ENCODE results near the gene PHIP. TPM values are rescaled to one million over a fixed set of nuclear protein-coding genes. Genes with fewer than 3 reads are reported as not detected.

The PHIP gene
- total and polyA plus RNA-seq, 10 of the 15 experiments (the other 5 are each of a cell fraction or from before 2014, with no cell fraction given) = 8.5 to 34.6 (median 17.9) TPM

DNA sequence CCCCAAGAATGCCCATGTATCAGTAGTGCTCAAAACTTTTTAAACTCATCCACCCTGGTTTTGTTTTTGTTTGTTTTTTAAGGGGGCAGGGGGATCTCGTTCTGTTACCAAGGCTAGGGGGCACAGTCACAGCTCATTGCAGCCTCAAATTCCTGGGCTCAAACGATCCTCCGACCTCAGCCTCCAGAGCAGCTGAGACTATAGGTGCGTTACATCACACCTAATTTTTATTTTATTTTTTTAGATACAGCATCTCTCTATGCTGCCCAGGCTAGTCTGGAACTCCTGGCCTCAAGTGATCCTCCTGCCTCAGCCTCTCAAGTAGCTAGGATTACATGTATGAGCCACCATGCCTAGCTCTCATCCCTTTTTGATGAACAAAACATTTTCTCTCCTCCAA is 11.2 kb downstream of the PHIP start:
- peaks cover 13% of the 10 kb centered on the region for H3K4me1 ChIP-seq (ENCODE audit: control insufficient read depth, insufficient read depth, low read length)
- 96% methylated on average over 4 of the region's 4 CpGs for WGBS (ENCODE audit: insufficient coverage, insufficient replicate concordance, low lambda C conversion rate, missing lambda C conversion rate)
- FAIRE-seq (no peak), ATAC-seq (no peak), DNase-seq (ENCODE audit: low read depth, low spot score) (no peak)
- ChIA-PET POLR2A (no interaction called here), CTCF (interaction anchor here (0.9 kb wide), 1 partner anchor 13 kb away, joined by 4 read pairs; no protein-coding TSS in a partner anchor), RAD21 (ENCODE audit: unreplicated experiment) (no interaction called here), SMC1A (ENCODE audit: uncharacterized antibody, unreplicated experiment) (interaction anchor here (0.6 to 2.1 kb wide), 3 partner anchors 9 to 166 kb away, joined by 3 to 11 read pairs (median 4); no protein-coding TSS in a partner anchor)
- H3K79me2 ChIP-seq (ENCODE audit: control insufficient read depth, insufficient read depth, low read length) = peaks cover 65% of the 10 kb centered on the region
- H3K9ac ChIP-seq (ENCODE audit: control insufficient read depth, insufficient read depth, low read length) = no peak overlapping the region
- no peak overlapping the region; the same call in 1 of the 2 replicates for H3K27ac ChIP-seq (ENCODE audit: control insufficient read depth, insufficient read depth)
- H3K27me3 ChIP-seq (replicated peaks in 1 of 2; ENCODE audit: control insufficient read depth in 2 of 2, insufficient read depth in 2 of 2, low read length in 1 of 2) = no peaks in the 10 kb centered on the region
- peaks cover 0 to 11% of the 10 kb centered on the region in 2 experiments; a peak in 2 of 4 replicates for H3K36me3 ChIP-seq (ENCODE audit: control insufficient read depth in 2 of 2, insufficient read depth in 2 of 2, low read length in 1 of 2)
- no peak overlapping the region for H3K4me3 ChIP-seq
- no peaks in the 10 kb centered on the region for H3K9me3 ChIP-seq (replicated peaks; ENCODE audit: control insufficient read depth, insufficient read depth, low read length)
- H3K4me2 ChIP-seq (ENCODE audit: control insufficient read depth, insufficient read depth) = no peak overlapping the region
- in situ Hi-C loops (cut with MboI) (no loop called here), intact Hi-C loops (cut with micrococcal nuclease; ENCODE audit: unreplicated experiment) (no loop called here)
- no peak for TF ChIP-seq TARDBP (IDR thresholded peaks at IDR 0.05; ENCODE audit: borderline replicate concordance)
- TF ChIP-seq CHD1 (IDR thresholded peaks at IDR 0.05; ENCODE audit: low read depth, low read length) = no peak
- TF ChIP-seq, protein P1, sequence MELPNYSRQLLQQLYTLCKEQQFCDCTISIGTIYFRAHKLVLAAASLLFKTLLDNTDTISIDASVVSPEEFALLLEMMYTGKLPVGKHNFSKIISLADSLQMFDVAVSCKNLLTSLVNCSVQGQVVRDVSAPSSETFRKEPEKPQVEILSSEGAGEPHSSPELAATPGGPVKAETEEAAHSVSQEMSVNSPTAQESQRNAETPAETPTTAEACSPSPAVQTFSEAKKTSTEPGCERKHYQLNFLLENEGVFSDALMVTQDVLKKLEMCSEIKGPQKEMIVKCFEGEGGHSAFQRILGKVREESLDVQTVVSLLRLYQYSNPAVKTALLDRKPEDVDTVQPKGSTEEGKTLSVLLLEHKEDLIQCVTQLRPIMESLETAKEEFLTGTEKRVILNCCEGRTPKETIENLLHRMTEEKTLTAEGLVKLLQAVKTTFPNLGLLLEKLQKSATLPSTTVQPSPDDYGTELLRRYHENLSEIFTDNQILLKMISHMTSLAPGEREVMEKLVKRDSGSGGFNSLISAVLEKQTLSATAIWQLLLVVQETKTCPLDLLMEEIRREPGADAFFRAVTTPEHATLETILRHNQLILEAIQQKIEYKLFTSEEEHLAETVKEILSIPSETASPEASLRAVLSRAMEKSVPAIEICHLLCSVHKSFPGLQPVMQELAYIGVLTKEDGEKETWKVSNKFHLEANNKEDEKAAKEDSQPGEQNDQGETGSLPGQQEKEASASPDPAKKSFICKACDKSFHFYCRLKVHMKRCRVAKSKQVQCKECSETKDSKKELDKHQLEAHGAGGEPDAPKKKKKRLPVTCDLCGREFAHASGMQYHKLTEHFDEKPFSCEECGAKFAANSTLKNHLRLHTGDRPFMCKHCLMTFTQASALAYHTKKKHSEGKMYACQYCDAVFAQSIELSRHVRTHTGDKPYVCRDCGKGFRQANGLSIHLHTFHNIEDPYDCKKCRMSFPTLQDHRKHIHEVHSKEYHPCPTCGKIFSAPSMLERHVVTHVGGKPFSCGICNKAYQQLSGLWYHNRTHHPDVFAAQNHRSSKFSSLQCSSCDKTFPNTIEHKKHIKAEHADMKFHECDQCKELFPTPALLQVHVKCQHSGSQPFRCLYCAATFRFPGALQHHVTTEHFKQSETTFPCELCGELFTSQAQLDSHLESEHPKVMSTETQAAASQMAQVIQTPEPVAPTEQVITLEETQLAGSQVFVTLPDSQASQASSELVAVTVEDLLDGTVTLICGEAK (IDR thresholded peaks at IDR 0.05; ENCODE audit: borderline replicate concordance) = no peak
- TF ChIP-seq, protein P2, sequence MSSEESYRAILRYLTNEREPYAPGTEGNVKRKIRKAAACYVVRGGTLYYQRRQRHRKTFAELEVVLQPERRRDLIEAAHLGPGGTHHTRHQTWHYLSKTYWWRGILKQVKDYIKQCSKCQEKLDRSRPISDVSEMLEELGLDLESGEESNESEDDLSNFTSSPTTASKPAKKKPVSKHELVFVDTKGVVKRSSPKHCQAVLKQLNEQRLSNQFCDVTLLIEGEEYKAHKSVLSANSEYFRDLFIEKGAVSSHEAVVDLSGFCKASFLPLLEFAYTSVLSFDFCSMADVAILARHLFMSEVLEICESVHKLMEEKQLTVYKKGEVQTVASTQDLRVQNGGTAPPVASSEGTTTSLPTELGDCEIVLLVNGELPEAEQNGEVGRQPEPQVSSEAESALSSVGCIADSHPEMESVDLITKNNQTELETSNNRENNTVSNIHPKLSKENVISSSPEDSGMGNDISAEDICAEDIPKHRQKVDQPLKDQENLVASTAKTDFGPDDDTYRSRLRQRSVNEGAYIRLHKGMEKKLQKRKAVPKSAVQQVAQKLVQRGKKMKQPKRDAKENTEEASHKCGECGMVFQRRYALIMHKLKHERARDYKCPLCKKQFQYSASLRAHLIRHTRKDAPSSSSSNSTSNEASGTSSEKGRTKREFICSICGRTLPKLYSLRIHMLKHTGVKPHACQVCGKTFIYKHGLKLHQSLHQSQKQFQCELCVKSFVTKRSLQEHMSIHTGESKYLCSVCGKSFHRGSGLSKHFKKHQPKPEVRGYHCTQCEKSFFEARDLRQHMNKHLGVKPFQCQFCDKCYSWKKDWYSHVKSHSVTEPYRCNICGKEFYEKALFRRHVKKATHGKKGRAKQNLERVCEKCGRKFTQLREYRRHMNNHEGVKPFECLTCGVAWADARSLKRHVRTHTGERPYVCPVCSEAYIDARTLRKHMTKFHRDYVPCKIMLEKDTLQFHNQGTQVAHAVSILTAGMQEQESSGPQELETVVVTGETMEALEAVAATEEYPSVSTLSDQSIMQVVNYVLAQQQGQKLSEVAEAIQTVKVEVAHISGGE (CRISPR knock-in tag; IDR thresholded peaks at IDR 0.05) = no peak
- no peaks in the 10 kb centered on the region for H4K20me1 ChIP-seq (ENCODE audit: control insufficient read depth, insufficient read depth)
- BruUV-seq (replicated peaks) = no TSS peak
- no peak overlapping the region for H2AFZ ChIP-seq (ENCODE audit: control insufficient read depth, low read depth, low read length)

Data from GM12878 (cell line).